Ovary (tissue), 10 donors: ENCODE measurements around the gene BRI3. TPM values are rescaled to one million over a fixed set of nuclear protein-coding genes. Genes with fewer than 3 reads are reported as not detected.

Experiments used
- DNase-seq, 5 donors: peaks; one replicate each; pipeline ENCODE4 v3.0.0-alpha.2; 2019 to 2020
- H3K27ac ChIP-seq, 2 donors: fragments of 200-600 bp; one replicate each; pipeline versions ENCODE4 v1.5.1 to v1.8.0; 2019 to 2022
- H3K27me3 ChIP-seq: fragments of 200-600 bp; one replicate; pipeline ENCODE4 v1.8.0; 2022
- H3K36me3 ChIP-seq: fragments of 200-600 bp; sonication (generic); one replicate; pipeline ENCODE4 v1.5.1; 2019
- H3K4me1 ChIP-seq: one replicate; pipeline ENCODE4 v1.8.1; 2013; ENCODE audit warnings: mild to moderate bottlenecking, moderate library complexity; ENCODE audit not compliant: insufficient read depth
- H3K4me3 ChIP-seq: fragments of 200-600 bp; sonication (generic); one replicate; pipeline ENCODE4 v1.5.1; 2017
- H3K9me3 ChIP-seq, 2 donors: fragments of 200-600 bp in 1 of 2; sonication (generic) in 1 of 2; one replicate each; pipeline versions ENCODE4 v1.5.1 to v1.8.1; 2013 to 2019; ENCODE audit warnings: mild to moderate bottlenecking in 1 of 2, moderate library complexity in 1 of 2
- CTCF ChIP-seq, 3 donors: fragments of 450-650 bp in 2 of 3; fragments of 200-600 bp in 1 of 3; IDR thresholded peaks; one replicate each; pipeline versions ENCODE4 v1.5.1 to v1.8.0; 2016 to 2022; ENCODE audit warnings: antibody characterized with exemption in 3 of 3, mild to moderate bottlenecking in 1 of 3
- EP300 ChIP-seq: sonication (generic); formaldehyde crosslinking; IDR thresholded peaks from one replicate; pipeline ENCODE4 v1.6.1; 2017; ENCODE audit warnings: antibody characterized with exemption
- POLR2A ChIP-seq: fragments of 450-650 bp; IDR thresholded peaks from one replicate; pipeline ENCODE4 v1.6.1; 2017; ENCODE audit warnings: antibody characterized with exemption, mild to moderate bottlenecking, moderate library complexity
- WGBS, 3 donors: extraction: QIAGEN DNeasy Blood & Tissue Kit in 1 of 3; methylation state at CpG; one replicate each; pipeline versions ENCODE4 v1.1.5 to v1.1.7; 2013 to 2017; 5-methylcytosine and 5-hydroxymethylcytosine counted together
- intact Hi-C, 4 donors: fragments of 100-400 bp; cut with DNase I; formaldehyde crosslinking; loops; one replicate each; pipeline versions ENCODE4 v1.11.0 to v1.15.1; 2022 to 2023
- long read RNA-seq, 3 donors: library from polyadenylated mRNA in 2 of 3; unstranded in 2 of 3; transcript quantifications; one replicate each; pipeline ENCODE4 v2.0.0 and lab custom pipeline, GENCODE V29; 2021 to 2026
- polyA plus RNA-seq, 2 donors: library from polyadenylated mRNA; stranded (reverse); fragments of 200-250 nt in 1 of 2; fragments of 350-450 nt in 1 of 2; fragmentation: Illumina TruSeq in 1 of 2; extraction: RNeasy Lipid Tissue Mini Kit (QIAGEN cat#74804) in 1 of 2; gene quantifications; one replicate each; pipeline ENCODE4 v1.2.3, GENCODE V29; 2013 to 2014
- total RNA-seq, 7 donors: library from RNA; depleted of rRNA in 2 of 7; stranded (reverse); fragments of >200 nt in 2 of 7; fragmentation: NEBNext Ultra II Directional in 3 of 7; extraction: Animal tissue kit (Norgen Biotek cat#: 25700) in 3 of 7; gene quantifications; one replicate each; pipeline versions ENCODE4 v1.1.0 to v1.2.4, GENCODE V29; 2016 to 2023
- donor health status: DM: no; HTN: no; CAD: no; lungs with moderate emphysema.
- donor health status: DM: no; HTN: no; CAD: no.
- donor health status: Bipolar disorder and iron deficiency.
- donor health status: DM: yes; HTN: yes; CAD: no.
- donor health status: DM: no; HTN: no; CAD: no.
- donor health status: DM: yes; HTN: yes; CAD: no.

BRI3 gene
- 100 to 1,000 TPM in 5 of 7 donors, 10 to 100 TPM in 2; 19.9 to 161 (median 133) TPM for total RNA-seq
- 100 to 1,000 TPM; 101 to 149 TPM for polyA plus RNA-seq
- long read RNA-seq, donor 1, partial matches to known transcripts, result 0 of 9 reads
- long read RNA-seq, donor 1, other reads (novel, unspliced or antisense), result 9 of 9 reads
- long read RNA-seq, donor 2, transcript BRI3-201 (3 exons, 780 nt), result major isoform, 169 of 247 reads
- long read RNA-seq, donor 2, partial matches to known transcripts, result 54 of 247 reads
- long read RNA-seq, donor 2, other reads (novel, unspliced or antisense), result 22 of 247 reads
- long read RNA-seq, donor 3, transcript BRI3-201 (3 exons, 780 nt), result major isoform, 19 of 27 reads
- long read RNA-seq, donor 3, partial matches to known transcripts, result 2 of 27 reads
- long read RNA-seq, donor 3, other reads (novel, unspliced or antisense), result 6 of 27 reads

GRCh38 chr7:98280791-98281756, at the start of gene BRI3:
Gene BRI3 (plus strand): TSS chr7:98281686. CDS start chr7:98281796, 110 bp downstream.
- Histone ChIP-seq H3K9me3 (no peaks in the 10 kb centered on the region), H3K4me1 (peaks cover 29% of the 10 kb centered on the region), H3K27ac (peak within 1 kb of the TSS; percentile 66 to 85), H3K4me3 (peak within 1 kb of the TSS; percentile 98), H3K27me3 (no peaks in the 10 kb centered on the region), H3K36me3 (no peaks in the 10 kb centered on the region)
- intact Hi-C loops, result no loop called here
- peak; percentile 88 to 94 (median 92) for DNase-seq
- no peak for TF ChIP-seq CTCF (IDR thresholded peaks at IDR 0.05)
- peak; percentile 40 for TF ChIP-seq POLR2A
- no peak for TF ChIP-seq EP300
- 0 to 1% (median 0%) methylated on average over 24 to 91 of the region's 92 CpGs for WGBS, 3 donors

GRCh38 chr7:98232263-98232585, 49.3 kb upstream of the BRI3 start:
- Histone ChIP-seq H3K27ac (no peak overlapping the region), H3K27me3 (no peaks in the 10 kb centered on the region), H3K4me1 (no peaks in the 10 kb centered on the region), H3K36me3 (no peaks in the 10 kb centered on the region), H3K9me3 (no peaks in the 10 kb centered on the region), H3K4me3 (no peak overlapping the region)
- no peak for DNase-seq
- TF ChIP-seq CTCF (IDR thresholded peaks at IDR 0.05) (no peak), EP300 (no peak), POLR2A (no peak)
- intact Hi-C loops, result no loop called here
- 88 to 96% (median 96%) methylated on average over 8 of the region's 8 CpGs for WGBS, 3 donors

- Histone ChIP-seq H3K27ac (no peak overlapping the region), H3K9me3 (no peaks in the 10 kb centered on the region), H3K36me3 (no peaks in the 10 kb centered on the region), H3K4me1 (no peaks in the 10 kb centered on the region), H3K27me3 (no peaks in the 10 kb centered on the region), H3K4me3 (no peak overlapping the region)
- TF ChIP-seq POLR2A (no peak), CTCF (IDR thresholded peaks at IDR 0.05) (no peak), EP300 (no peak)
- 86 to 87% (median 86%) methylated on average over 16 of the region's 16 CpGs for WGBS, 3 donors
- DNase-seq, result no peak
- intact Hi-C loops, result no loop called here
These were observed 48.7 kb upstream of the BRI3 start for GRCh38 chr7:98232799-98233198.

- Histone ChIP-seq H3K27ac (no peak overlapping the region), H3K36me3 (no peaks in the 10 kb centered on the region), H3K4me3 (no peak overlapping the region), H3K9me3 (no peaks in the 10 kb centered on the region), H3K4me1 (no peaks in the 10 kb centered on the region), H3K27me3 (no peaks in the 10 kb centered on the region)
- TF ChIP-seq EP300 (no peak), CTCF (IDR thresholded peaks at IDR 0.05) (no peak), POLR2A (no peak)
- DNase-seq, result no peak
- intact Hi-C loops, result no loop called here
- 87 to 91% (median 89%) methylated on average over 32 of the region's 32 CpGs for WGBS, 3 donors
These were observed 48.0 kb upstream of the BRI3 start for GRCh38 chr7:98233219-98234070.
